Tibial nerve (tissue), 4 donors: ENCODE results near the gene PNKD. TPM values are rescaled to one million over a fixed set of nuclear protein-coding genes. Genes with fewer than 3 reads are reported as not detected.
"Not testable (repeated sequence)": the region's sequence is repeated elsewhere in the genome, so short reads cannot be mapped to it uniquely, and the experiment has no call there.

Source experiments
- DNase-seq, 2 donors: peaks; one replicate each; pipeline ENCODE4 v3.0.0-alpha.2; 2019; ENCODE audit warnings: low spot score in 2 of 2
- H3K27ac ChIP-seq, 4 donors: fragments of 200-600 bp; sonication (generic) in 3 of 4; one replicate each; pipeline ENCODE4 v1.5.1; 2017 to 2019; ENCODE audit warnings: mild to moderate bottlenecking in 1 of 4
- H3K27me3 ChIP-seq, 2 donors: fragments of 200-600 bp; sonication (generic) in 1 of 2; one replicate each; pipeline versions ENCODE4 v1.5.1 to v1.6.0; 2017 to 2019
- H3K36me3 ChIP-seq, 3 donors: fragments of 200-600 bp; sonication (generic); one replicate each; pipeline ENCODE4 v1.5.1; 2018 to 2019
- H3K4me1 ChIP-seq, 4 donors: fragments of 200-600 bp; sonication (generic) in 3 of 4; one replicate each; pipeline ENCODE4 v1.5.1; 2017 to 2019
- H3K4me3 ChIP-seq, 4 donors: fragments of 200-600 bp; sonication (generic) in 3 of 4; one replicate each; pipeline ENCODE4 v1.5.1; 2017 to 2019; ENCODE audit warnings: mild to moderate bottlenecking in 1 of 4, moderate library complexity in 1 of 4
- H3K9me3 ChIP-seq, 4 donors: fragments of 200-600 bp; sonication (generic) in 3 of 4; one replicate each; pipeline ENCODE4 v1.5.1; 2017 to 2019
- EP300 ChIP-seq, 2 donors: sonication (generic); formaldehyde crosslinking; IDR thresholded peaks; one replicate each; pipeline ENCODE4 v1.6.1; 2017; ENCODE audit warnings: antibody characterized with exemption in 2 of 2, mild to moderate bottlenecking in 1 of 2
- POLR2A ChIP-seq, 2 donors: fragments of 450-650 bp; IDR thresholded peaks; one replicate each; pipeline ENCODE4 v1.6.1; 2017; ENCODE audit warnings: antibody characterized with exemption in 2 of 2, mild to moderate bottlenecking in 2 of 2, moderate library complexity in 2 of 2
- WGBS, 2 donors: methylation state at CpG; one replicate each; pipeline ENCODE4 v1.1.5; 2018; 5-methylcytosine and 5-hydroxymethylcytosine counted together
- total RNA-seq, 4 donors: library from RNA; depleted of rRNA; stranded (reverse); fragments of >200 nt; gene quantifications; one replicate each; pipeline ENCODE4 v1.1.0, GENCODE V29; 2016
- TF ChIP-seq, protein P1 (sequence below), 5 experiments: fragments of 200-600 bp in 3 of 5; fragments of 450-650 bp in 2 of 5; sonication (generic) in 3 of 5; IDR thresholded peaks; one replicate each; pipeline ENCODE4 v1.5.1; 2016 to 2019; ENCODE audit warnings: antibody characterized with exemption in 5 of 5, mild to moderate bottlenecking in 3 of 5, moderate library complexity in 2 of 5

The PNKD gene
- total RNA-seq, 4 donors from 2014 or later: 62.3 to 68.9 (median 63.6) TPM

DNA sequence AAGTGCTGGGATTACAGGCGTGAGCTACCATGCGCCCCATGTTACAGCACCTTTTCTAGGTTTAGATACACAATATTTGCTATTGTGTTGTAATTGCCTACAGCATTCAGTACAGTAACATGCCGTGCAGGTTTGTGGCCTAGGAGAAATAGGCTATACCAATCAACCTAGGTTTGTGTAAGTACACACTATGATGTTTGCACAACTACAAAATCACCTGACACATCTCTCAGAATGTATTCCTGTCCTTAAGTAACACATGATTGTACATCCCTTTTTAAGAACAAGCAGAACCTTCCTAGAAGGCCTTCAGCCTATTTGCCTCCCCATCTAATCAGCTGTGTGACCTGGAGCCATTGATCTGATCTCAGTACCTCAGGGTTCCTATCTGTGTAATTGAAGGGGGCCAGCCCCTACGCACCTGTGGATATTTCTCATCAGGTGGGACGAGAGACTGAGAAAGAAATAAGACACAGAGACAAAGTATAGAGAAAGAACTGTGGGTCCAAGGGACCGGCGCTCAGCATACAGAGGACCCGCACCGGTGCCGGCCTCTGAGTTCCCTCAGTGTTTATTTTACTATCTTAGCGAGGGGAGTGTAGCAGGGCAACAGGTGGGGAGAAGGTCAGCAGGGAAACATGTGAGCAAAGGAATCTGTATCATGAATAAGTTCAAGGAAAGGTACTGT, 40.7 kb downstream of the PNKD start:
- H3K9me3 ChIP-seq: no peaks in the 10 kb centered on the region
- 87 to 88% methylated on average over 11 of the region's 11 CpGs for WGBS, 2 donors
- TF ChIP-seq EP300 (IDR thresholded peaks at IDR 0.05) (no peak), POLR2A (IDR thresholded peaks at IDR 0.05) (no peak)
- TF ChIP-seq, protein P1, sequence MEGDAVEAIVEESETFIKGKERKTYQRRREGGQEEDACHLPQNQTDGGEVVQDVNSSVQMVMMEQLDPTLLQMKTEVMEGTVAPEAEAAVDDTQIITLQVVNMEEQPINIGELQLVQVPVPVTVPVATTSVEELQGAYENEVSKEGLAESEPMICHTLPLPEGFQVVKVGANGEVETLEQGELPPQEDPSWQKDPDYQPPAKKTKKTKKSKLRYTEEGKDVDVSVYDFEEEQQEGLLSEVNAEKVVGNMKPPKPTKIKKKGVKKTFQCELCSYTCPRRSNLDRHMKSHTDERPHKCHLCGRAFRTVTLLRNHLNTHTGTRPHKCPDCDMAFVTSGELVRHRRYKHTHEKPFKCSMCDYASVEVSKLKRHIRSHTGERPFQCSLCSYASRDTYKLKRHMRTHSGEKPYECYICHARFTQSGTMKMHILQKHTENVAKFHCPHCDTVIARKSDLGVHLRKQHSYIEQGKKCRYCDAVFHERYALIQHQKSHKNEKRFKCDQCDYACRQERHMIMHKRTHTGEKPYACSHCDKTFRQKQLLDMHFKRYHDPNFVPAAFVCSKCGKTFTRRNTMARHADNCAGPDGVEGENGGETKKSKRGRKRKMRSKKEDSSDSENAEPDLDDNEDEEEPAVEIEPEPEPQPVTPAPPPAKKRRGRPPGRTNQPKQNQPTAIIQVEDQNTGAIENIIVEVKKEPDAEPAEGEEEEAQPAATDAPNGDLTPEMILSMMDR (IDR thresholded peaks at IDR 0.05): no peak

DNA sequence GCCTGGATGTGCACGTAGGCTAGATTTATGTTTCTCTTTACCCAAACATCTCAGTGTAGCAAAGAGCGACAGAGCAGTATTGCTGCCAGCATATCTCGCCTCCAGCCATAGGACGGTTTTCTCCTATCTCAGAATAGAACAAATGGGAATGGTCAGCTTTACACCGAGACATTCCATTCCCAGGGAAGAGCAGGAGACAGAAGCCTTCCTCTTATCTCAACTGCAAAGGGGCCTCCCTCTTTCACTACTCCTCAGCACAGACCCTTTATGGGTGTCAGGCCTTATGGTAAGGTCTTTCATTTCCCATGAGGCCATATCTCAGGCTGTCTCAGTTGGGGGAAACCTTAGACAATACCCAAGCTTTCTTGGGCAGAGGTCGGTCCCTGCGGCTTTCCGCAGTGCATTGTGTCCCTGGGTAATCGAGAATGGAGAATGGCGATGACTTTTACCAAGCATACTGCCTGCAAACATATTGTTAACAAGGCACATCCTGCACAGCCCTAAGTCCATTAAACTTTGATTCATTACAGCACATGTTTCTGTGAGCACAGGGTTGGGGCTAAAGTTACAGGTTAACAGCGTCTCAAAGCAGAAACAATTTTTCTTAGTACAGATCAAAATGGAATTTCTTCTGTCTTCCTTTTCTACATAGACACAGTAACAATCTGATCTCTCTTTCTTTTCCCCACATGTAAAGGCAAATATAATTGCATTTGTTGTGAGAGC, 41.4 kb downstream of the PNKD start:
- H3K4me3 ChIP-seq, DNase-seq: not testable (repeated sequence)
- WGBS, 2 donors: 54 to 66% methylated on average over 11 of the region's 11 CpGs

More for the DNA sequence above, 40.7 kb downstream of the PNKD start:
- Histone ChIP-seq H3K4me3 (no peak overlapping the region), H3K4me1 (no peaks in the 10 kb centered on the region), H3K27ac (no peak overlapping the region), H3K36me3 (no peaks in the 10 kb centered on the region), H3K27me3 (no peaks in the 10 kb centered on the region)
- no peak for DNase-seq

DNA sequence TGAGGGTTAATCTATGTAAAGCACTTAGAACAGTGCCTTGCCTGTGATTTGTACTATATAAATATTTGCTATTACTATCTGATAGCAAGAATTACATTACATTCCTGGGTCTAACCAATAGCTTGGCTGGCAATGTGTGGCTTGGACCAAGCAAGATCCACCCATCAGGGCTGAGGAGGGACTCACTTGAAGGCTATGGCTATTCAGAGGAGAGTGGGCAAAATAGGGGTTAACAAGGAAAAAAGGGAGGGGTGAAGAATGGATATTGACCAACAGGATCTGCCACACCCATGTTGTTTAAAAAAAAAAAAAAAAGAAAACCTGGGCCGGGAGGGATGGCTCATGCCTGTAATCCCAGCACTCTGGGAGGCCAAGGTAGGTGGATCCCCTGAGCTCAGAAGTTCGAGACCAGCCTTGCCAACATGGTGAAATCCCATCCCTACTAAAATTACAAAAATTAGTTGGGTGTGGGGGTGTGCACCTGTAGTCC, 42.0 kb downstream of the PNKD start:
- no peak overlapping the region for H3K27ac ChIP-seq
- TF ChIP-seq, protein P1 (IDR thresholded peaks at IDR 0.05): no peak
- TF ChIP-seq POLR2A (IDR thresholded peaks at IDR 0.05): no peak
- TF ChIP-seq EP300 (IDR thresholded peaks at IDR 0.05): no peak
- DNase-seq: no peak
- H3K4me3 ChIP-seq: no peak overlapping the region
- no peaks in the 10 kb centered on the region for H3K4me1 ChIP-seq
- 58 to 64% methylated on average over 2 of the region's 2 CpGs for WGBS, 2 donors
- H3K36me3 ChIP-seq: no peaks in the 10 kb centered on the region
- H3K9me3 ChIP-seq: no peaks in the 10 kb centered on the region
- no peaks in the 10 kb centered on the region for H3K27me3 ChIP-seq

More for the DNA sequence above, 41.4 kb downstream of the PNKD start:
- not testable (repeated sequence) for H3K27me3 ChIP-seq, H3K36me3 ChIP-seq, H3K27ac ChIP-seq, H3K9me3 ChIP-seq, H3K4me1 ChIP-seq

DNA sequence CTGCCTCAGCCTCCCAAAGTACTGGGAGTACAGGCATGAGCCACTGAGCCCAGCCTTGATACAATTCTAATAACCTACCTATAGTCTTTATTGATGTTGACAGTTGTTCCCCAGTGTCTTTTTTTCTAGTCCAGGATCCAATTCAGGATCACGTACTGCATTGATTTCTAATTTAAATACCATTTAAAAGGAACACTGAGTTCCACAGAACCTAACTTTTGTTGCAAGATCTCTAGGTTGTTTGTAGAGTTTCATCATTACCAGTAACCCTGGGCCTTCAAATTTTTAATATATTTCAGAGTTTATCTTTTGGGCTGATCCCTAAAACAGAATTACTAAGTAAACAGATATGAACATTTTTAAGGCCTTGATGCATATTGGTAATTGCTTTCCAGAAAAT, 43.0 kb downstream of the PNKD start:
- H3K4me3 ChIP-seq: no peak overlapping the region
- no peak overlapping the region for H3K27ac ChIP-seq
- H3K36me3 ChIP-seq: no peaks in the 10 kb centered on the region
- TF ChIP-seq, protein P1 (IDR thresholded peaks at IDR 0.05): no peak
- TF ChIP-seq EP300 (IDR thresholded peaks at IDR 0.05): no peak
- no peak for TF ChIP-seq POLR2A (IDR thresholded peaks at IDR 0.05)
- 78 to 94% methylated on average over 1 of the region's 1 CpG for WGBS, 2 donors
- no peaks in the 10 kb centered on the region for H3K4me1 ChIP-seq
- DNase-seq: no peak
- H3K9me3 ChIP-seq: no peaks in the 10 kb centered on the region
- no peaks in the 10 kb centered on the region for H3K27me3 ChIP-seq

DNA sequence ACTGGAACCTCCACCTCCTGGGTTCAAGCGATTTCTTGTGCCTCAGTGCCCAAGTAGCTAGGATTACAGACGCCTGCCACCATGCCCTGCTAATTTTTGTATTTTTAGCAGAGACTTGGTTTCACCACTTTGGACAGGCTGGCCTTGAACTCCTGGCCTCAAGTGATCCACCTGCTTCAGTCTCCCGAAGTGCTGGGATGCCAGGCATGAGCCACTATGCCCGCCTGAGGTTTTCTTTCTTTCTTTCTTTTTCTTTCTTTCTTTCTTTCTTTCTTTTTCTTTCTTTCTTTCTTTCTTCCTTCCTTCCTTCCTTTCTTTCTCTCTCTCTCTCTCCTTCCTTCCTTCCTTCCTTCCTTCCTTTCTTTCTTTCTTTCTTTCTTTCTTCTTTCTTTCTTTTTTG, 44.4 kb downstream of the PNKD start:
- H3K36me3 ChIP-seq, H3K4me3 ChIP-seq, H3K27me3 ChIP-seq, H3K4me1 ChIP-seq, DNase-seq, H3K9me3 ChIP-seq, H3K27ac ChIP-seq: not testable (repeated sequence)
- 88 to 95% methylated on average over 4 of the region's 4 CpGs for WGBS, 2 donors

DNA sequence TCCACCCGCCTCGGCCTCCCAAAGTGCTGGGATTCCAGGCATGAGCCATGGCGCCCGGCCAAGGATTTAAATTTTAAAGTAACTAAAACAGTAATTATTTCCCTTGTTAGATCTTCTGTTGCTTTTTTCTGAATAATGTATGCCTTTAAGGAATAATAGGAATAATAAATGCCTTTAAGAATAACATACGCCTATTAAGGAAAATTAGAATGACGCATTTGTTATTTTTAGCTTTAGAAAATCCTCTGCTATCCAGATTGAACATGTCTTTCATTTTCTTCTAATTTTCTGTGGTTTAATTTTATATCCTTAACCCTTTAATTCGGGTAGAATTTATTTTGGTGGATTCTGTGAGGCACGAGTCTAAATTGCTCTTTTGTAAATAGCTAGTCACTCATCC, 45.1 kb downstream of the PNKD start:
- TF ChIP-seq POLR2A (IDR thresholded peaks at IDR 0.05) (no peak), EP300 (IDR thresholded peaks at IDR 0.05) (no peak)
- TF ChIP-seq, protein P1 (IDR thresholded peaks at IDR 0.05): no peak
- no peak for DNase-seq
- 79% methylated on average over 8 of the region's 8 CpGs for WGBS, 2 donors
- Histone ChIP-seq H3K4me1 (no peaks in the 10 kb centered on the region), H3K9me3 (no peaks in the 10 kb centered on the region), H3K36me3 (no peaks in the 10 kb centered on the region), H3K27ac (no peak overlapping the region), H3K27me3 (no peaks in the 10 kb centered on the region), H3K4me3 (no peak overlapping the region)
